NT2/D1 (cell line): ENCODE results near the gene OXCT2.

Source experiments
- YY1 ChIP-seq: IDR thresholded peaks from 2 replicates; pipeline ENCODE4 v1.6.1; 2011; ENCODE audit not compliant: insufficient read length, insufficient read depth
- ZNF274 ChIP-seq: IDR thresholded peaks from 2 replicates; pipeline ENCODE4 v1.6.1; 2011; ENCODE audit warnings: mild to moderate bottlenecking, low read depth, low read length

DNA sequence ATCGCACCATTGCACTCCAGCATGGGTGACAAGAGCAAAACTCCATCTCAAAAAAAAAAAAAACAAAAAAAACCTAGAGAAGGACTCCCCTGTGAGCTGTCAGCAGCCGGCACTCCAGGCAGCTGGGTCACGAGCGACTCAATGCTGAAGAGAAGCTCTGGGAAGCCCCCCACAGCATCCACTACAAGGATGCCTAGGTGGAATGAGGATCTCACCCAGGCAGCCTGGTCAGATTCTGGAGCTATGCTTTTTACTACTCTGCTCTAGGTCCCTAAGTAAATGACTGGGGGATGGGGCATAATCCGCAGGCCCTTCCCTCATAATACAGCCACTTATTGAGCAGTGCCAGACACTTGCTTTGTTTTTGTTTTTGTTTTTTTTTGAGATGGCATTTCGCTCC, 11.0 kb upstream of the OXCT2 start:
- TF ChIP-seq YY1 (no peak), ZNF274 (no peak)
